Measurements from ENCODE around the gene ITGB2. TPM values are rescaled to one million over a fixed set of nuclear protein-coding genes. Genes with fewer than 3 reads are reported as not detected.

ITGB2 gene
- total RNA-seq, 1 donor from 2014 or later, result 65.5 TPM

DNA sequence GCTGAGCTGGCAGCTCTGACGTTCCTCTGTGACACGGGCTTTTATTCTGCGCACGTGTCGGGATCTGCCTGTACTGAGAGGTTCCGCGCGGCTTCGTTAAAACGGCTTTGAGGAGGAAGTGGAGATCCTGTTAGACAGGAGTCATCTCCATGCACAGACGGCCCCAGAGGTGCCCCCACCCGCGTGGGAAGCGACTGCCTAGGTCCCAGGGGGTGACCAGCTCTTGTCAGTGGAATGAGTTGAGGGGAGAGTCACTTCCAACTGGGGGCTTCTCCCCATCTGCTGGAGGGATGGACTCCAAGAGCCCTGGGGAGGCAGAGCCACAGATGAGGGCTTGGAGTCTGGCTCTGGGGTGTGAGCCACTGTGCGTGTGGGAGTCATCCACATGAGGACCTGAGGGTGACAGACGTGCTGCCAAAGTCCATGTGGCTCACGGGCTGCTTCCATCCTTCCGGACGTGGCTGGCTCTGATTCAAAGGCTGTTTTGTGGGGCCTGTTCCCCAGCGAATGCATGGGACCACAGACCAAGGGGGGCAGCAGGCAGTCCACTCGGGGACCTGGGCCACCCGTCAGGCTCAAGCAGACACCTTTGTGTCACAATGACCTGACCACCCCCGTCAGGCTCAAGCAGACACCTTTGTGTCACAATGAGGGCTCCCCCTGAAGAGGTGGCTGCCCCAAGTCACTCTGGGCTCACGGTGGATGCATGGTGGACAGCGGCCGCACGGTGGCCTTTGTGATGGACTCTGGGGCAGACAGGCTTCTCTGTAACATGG, 74.0 kb downstream of the ITGB2 start:
- Histone ChIP-seq H3K9me3 (no peaks in the 10 kb centered on the region), H3K4me1 (peaks cover 5 to 9% of the 10 kb centered on the region in 2 donors), H3K36me3 (peaks cover 34 to 39% of the 10 kb centered on the region in 2 donors), H3K27me3 (no peaks in the 10 kb centered on the region), H3K4me3 (peak overlapping the region; percentile 39 to 57), H3K27ac (no peak overlapping the region)
- peak; percentile 57 to 85 for DNase-seq (ENCODE audit: low spot score in 2 of 2)
- TF ChIP-seq, protein P1, sequence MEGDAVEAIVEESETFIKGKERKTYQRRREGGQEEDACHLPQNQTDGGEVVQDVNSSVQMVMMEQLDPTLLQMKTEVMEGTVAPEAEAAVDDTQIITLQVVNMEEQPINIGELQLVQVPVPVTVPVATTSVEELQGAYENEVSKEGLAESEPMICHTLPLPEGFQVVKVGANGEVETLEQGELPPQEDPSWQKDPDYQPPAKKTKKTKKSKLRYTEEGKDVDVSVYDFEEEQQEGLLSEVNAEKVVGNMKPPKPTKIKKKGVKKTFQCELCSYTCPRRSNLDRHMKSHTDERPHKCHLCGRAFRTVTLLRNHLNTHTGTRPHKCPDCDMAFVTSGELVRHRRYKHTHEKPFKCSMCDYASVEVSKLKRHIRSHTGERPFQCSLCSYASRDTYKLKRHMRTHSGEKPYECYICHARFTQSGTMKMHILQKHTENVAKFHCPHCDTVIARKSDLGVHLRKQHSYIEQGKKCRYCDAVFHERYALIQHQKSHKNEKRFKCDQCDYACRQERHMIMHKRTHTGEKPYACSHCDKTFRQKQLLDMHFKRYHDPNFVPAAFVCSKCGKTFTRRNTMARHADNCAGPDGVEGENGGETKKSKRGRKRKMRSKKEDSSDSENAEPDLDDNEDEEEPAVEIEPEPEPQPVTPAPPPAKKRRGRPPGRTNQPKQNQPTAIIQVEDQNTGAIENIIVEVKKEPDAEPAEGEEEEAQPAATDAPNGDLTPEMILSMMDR (IDR thresholded peaks at IDR 0.05), result no peak
- intact Hi-C loops (cut with DNase I), result loop anchor here (2.0 kb wide), 1 partner anchor 18 kb away; no protein-coding TSS in a partner anchor

GRCh38 chr21:44846224-44846484, 74.5 kb downstream of the ITGB2 start:
- intact Hi-C loops (cut with DNase I), result loop anchor here (2.0 kb wide), 1 partner anchor 19 kb away; no protein-coding TSS in a partner anchor
- Histone ChIP-seq H3K4me1 (peaks cover 5 to 9% of the 10 kb centered on the region in 2 donors), H3K27me3 (no peaks in the 10 kb centered on the region), H3K27ac (no peak overlapping the region), H3K4me3 (peak overlapping the region; percentile 39 to 57), H3K36me3 (peaks cover 28 to 33% of the 10 kb centered on the region in 2 donors), H3K9me3 (no peaks in the 10 kb centered on the region)
- DNase-seq (ENCODE audit: low spot score in 2 of 2), result no peak
- TF ChIP-seq, protein P1 (IDR thresholded peaks at IDR 0.05), result no peak

DNA sequence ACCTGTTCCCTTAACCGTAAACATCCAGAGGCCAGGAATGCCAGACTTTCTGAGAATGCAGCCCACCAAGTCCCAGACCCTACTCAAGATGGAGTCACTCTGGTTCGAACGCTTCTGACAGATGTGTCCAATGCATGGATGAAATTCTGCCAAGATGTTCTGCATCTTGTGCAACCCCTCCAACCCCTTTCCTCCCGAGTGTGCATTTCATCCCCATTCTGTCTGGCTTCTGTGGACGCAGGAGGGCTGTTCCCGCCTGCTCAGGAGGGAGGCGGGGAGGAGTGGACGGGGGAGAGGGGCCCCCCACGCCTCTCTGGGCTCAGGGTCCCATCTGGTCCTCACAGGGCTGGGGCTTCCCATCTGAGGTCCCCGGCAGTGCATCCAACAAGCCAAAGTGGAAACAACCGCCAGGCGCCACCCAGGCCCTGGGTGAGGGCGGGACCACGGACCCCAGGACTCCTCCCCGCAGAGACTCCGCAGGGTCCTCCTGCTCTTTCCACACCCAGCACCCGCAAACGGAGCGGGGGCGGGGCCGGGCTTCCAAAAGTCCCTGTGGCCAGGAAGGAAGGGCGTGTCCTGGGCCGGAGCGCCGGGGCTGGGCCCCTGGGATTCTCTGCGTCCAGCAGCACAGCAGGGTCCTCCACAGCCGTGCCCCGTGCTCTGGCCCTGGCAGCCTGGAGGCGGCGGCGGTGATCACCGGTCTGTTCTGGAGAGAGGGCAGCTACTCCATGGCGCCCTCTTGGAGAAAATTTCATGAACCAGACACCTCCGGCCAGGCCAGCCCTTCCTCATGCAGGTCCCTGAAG, 75.1 kb downstream of the ITGB2 start:
- intact Hi-C loops (cut with DNase I), result loop anchor here (2.0 kb wide), 1 partner anchor 19 kb away; no protein-coding TSS in a partner anchor
- peaks cover 23 to 28% of the 10 kb centered on the region in 2 donors for H3K36me3 ChIP-seq
- peaks cover 5 to 9% of the 10 kb centered on the region in 2 donors for H3K4me1 ChIP-seq
- DNase-seq (ENCODE audit: low spot score in 2 of 2), result peak; percentile 36 to 77
- TF ChIP-seq, protein P1 (IDR thresholded peaks at IDR 0.05), result peak in 1 of 3 experiments; percentile 32
- H3K27me3 ChIP-seq, result no peaks in the 10 kb centered on the region
- H3K9me3 ChIP-seq, result no peaks in the 10 kb centered on the region
- H3K4me3 ChIP-seq, result peak overlapping the region; percentile 39 to 57
- H3K27ac ChIP-seq, result no peak overlapping the region

DNA sequence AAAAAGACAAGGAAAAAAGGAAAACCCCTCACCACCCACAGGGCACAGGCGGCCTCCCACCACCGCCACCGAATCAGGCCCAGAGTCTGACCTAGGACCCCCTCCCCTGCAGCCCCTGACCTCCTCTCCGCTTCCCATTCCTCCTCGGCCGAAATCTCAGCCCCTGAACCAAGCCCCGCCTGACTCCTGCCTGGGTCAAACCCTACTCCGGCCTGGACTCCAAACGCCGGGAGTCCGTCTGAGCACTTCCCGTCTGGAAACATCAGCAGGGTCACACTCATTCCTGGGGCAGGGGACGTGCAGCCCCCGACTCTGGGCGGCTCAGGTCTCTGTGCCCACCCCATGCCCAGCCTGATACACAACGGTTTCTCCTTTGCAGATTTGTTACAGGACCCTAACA, 76.4 kb downstream of the ITGB2 start:
- intact Hi-C loops (cut with DNase I), result no loop called here
- Histone ChIP-seq H3K4me3 (no peak overlapping the region), H3K4me1 (peaks cover 5 to 9% of the 10 kb centered on the region in 2 donors), H3K27me3 (no peaks in the 10 kb centered on the region), H3K9me3 (no peaks in the 10 kb centered on the region), H3K36me3 (peaks cover 9 to 14% of the 10 kb centered on the region in 2 donors), H3K27ac (no peak overlapping the region)
- DNase-seq (ENCODE audit: low spot score in 2 of 2), result no peak
- TF ChIP-seq, protein P1 (IDR thresholded peaks at IDR 0.05), result no peak

GRCh38 chr21:44842721-44843445, 77.8 kb downstream of the ITGB2 start:
- Histone ChIP-seq H3K9me3 (no peaks in the 10 kb centered on the region), H3K27me3 (no peaks in the 10 kb centered on the region), H3K27ac (no peak overlapping the region), H3K4me3 (no peak overlapping the region), H3K4me1 (peaks cover 5 to 9% of the 10 kb centered on the region in 2 donors), H3K36me3 (peaks cover 0 to under 1% of the 10 kb centered on the region in 2 donors)
- TF ChIP-seq, protein P1 (IDR thresholded peaks at IDR 0.05), result no peak
- intact Hi-C loops (cut with DNase I), result no loop called here
- DNase-seq (ENCODE audit: low spot score in 2 of 2), result no peak
